Middle frontal gyrus (tissue), 1 donor: Measurements from ENCODE around the gene PPP1R1B.
"Not testable (repeated sequence)": the region's sequence is repeated elsewhere in the genome, so short reads cannot be mapped to it uniquely, and the experiment has no call there.

Experiments used
- DNase-seq: peaks from one replicate; pipeline ENCODE4 v3.0.0-alpha.2; 2015; ENCODE audit warnings: low spot score; ENCODE audit errors: extremely low spot score

The PPP1R1B gene

DNA sequence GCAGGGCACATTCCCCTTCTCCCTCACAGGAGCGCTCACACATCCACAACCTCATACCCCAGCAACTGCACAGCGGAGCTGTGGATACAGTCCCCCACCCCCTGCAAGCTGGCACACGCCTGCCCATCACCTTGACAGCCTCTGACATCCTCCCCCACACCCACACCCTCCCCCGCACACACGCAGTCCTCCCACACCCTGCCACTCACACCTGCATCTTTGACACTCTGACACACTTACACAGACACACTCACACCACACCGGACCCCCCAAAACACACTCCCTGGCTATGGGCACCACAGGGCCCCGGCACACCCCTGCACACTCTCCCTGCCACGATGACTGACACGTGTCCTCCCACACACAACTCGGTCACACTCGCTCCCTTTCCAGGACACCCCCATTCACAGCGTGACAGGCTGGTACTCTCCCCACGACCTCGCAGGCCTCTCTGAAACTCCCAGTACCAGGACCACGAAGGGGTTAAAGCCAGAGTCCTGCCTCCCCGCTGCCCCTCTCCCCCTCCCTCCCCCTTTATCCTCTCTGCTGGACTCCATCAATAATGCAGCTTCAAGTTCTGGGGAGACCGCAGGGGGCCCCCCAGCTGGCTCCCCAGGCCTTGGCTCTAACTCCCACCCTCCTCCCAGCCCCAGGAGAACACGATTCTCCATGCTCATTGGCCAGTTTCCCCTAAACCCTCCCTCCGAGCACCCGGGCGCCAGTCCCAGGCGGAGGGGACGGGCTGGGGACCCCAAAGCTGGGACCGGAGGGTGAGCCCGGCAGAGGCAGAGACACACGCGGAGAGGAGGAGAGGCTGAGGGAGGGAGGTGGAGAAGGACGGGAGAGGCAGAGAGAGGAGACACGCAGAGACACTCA is at the start of gene PPP1R1B:
TSS of gene PPP1R1B (plus strand) at position 782 of the 876 bp plus-strand sequence. CDS start 441 bp downstream, outside the sequence.
- no peak for DNase-seq

- DNase-seq: no peak
Observed at GRCh38 chr17:39578272-39578671, 48.5 kb upstream of the PPP1R1B start.

- DNase-seq: no peak
Observed at GRCh38 chr17:39579318-39580081, 47.3 kb upstream of the PPP1R1B start.

DNA sequence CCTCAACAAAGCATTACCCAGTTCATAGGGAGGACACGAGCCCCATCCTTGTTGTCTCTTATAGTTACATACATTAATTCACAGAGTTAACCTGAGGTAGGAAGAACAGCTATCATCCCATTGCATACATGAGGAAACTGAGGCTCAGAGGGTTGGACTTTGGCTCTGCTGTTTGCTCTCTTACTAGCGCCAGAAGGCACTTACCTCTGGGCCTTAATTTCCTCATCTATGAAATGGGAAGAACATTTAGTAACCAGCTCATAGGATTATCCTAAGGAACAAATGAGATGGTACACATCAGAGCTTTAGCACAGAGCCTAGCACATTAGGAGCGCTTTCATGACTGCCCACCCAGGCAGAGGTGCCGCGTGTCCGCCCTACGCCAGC is 46.7 kb upstream of the PPP1R1B start:
- DNase-seq: no peak

DNA sequence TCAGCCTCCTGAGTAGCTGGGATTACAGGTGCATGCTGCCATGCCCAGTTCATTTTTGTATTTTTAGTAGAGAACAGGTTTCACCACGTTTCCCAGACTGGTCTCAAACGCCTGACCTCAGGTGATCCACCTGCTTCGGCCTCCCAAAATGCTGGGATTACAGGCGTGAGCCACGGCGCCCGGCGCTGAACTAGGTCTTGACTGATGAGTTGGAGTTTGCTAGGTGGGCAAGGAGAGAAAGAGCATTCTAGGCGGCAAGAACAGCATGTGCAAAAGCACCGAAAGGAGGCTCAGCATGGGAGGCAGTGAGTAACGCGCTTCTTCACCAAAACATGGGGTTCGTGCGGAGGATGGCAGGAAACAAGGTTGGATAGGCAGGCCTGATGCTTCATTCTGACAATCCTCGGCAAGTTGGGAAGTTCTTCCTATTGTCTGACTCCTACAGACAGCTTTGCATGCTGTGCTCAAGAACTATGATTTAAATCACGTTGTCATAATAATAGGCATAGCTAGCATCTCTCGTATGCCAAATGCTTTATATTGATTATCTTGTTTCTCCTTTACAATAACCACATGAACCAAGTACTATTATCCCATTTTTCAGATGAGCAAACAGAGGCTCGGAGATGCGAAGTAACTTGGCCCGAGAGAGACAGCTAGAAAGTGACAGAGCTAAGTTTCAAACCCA is 45.5 kb upstream of the PPP1R1B start:
- DNase-seq: no peak

- DNase-seq: no peak
Observed at GRCh38 chr17:39581759-39582085, 45.0 kb upstream of the PPP1R1B start.

GRCh38 chr17:39582658-39583057 is 44.1 kb upstream of the PPP1R1B start:
- DNase-seq: no peak

DNA sequence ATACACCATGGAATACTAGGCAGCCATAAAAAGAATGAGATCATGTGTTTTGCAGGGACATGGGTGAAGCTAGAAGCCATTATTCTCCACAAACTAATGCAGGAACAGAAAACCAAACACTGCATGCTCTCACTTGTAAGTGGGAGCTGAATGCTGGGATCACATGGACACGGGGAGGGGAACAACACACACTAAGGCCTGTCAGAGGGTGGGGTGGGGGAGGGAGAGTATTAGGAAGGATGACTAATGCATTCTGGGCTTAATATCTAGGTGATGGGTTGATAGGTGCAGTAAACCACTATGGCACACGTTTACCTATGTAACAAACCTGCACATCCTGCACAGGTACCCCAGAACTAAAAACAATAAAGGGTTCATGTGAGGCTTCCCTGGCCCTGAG is 36.6 kb upstream of the PPP1R1B start:
- not testable (repeated sequence) for DNase-seq

DNA sequence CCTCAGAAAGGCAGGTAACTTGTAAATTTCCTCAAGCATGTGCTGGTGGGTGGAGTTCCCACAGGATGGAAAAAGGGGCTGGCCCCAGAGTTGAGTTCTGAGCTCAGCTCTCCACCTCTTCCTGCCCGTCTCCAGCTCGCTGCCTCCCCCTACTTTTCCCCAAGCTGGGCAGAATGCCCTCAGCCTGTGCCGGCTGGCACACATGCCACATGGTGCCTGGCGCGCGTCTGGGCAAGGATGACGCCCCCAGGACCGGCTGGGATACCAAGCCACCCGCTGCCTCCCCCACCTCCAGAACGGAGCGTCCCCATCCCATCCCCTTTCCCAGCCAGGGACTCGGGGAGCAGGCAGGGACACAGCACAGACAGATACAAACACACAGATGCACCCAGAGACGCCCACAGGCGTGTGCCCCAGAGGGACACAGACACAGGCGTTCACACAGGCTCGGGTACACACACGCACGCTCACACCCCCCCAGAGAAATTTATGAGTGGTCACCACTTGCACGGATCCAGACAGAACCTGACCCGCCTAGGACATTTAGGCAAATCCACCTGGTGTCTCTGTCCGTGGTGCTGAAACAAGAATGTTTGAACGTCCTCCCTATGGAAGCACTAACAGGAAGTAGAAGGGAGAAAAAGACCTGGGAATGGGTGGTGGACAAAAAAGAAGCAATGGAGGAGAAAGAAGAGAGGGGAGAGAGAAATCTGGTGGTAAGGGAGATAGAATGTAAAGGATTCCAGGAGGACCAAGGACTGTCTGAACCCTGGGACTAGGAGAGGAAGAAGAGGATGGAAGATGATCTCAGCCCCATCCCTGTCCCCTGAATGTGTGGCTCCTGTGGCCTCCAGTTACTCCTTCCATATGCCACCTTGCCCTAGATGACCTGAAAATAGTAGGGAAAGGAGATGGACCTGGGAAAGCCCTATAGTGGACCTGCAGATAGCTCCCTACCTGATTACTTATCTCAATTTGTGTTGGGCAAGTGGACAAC is 34.5 kb upstream of the PPP1R1B start:
- no peak for DNase-seq

- no peak for DNase-seq
Observed at GRCh38 chr17:39593371-39593770, 33.4 kb upstream of the PPP1R1B start.

- DNase-seq: no peak
Observed at GRCh38 chr17:39595294-39595693, 31.5 kb upstream of the PPP1R1B start.

GRCh38 chr17:39595928-39596510 is 30.7 kb upstream of the PPP1R1B start:
- DNase-seq: no peak

- no peak for DNase-seq
Observed at GRCh38 chr17:39596543-39597267, 30.0 kb upstream of the PPP1R1B start.

GRCh38 chr17:39597372-39598046 is 29.2 kb upstream of the PPP1R1B start:
- DNase-seq: no peak

GRCh38 chr17:39598047-39598481 is 28.7 kb upstream of the PPP1R1B start:
- no peak for DNase-seq

- no peak for DNase-seq
Observed at GRCh38 chr17:39598630-39599003, 28.1 kb upstream of the PPP1R1B start.

- DNase-seq: no peak
Observed at GRCh38 chr17:39599004-39599664, 27.6 kb upstream of the PPP1R1B start.

DNA sequence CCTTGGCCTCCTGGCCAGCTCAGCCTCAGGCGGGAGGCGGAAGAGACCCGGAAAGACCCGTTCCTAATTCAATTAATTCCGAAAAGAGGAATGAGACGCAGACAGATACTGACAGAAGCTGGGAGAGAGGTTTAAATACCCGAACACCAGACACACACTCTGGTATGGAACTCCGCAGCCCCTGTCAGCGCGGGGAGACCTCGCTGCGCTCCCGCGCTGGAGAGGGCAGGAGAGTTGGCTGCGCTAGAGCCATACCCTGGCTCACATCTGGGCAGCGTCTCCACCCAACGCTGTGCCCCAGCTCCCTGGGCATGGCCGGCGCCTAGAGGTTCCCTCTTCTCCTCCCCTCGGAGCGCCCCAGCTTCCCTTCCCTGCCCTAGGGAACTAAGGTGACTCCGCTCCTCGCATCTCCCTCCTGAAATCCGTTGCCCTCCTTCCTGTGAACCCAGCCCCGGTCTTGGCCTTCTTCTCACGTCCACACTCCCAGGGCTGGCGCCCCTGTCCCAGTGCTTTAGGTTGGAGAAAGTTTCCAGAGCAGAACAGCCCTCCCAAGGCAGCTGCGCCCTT is 27.0 kb upstream of the PPP1R1B start:
- DNase-seq: no peak
